Neural cell (in vitro differentiated cells): ENCODE data around the gene FAM174C. TPM values are rescaled to one million over a fixed set of nuclear protein-coding genes. Genes with fewer than 3 reads are reported as not detected.

Experiments
- H2AFZ ChIP-seq: fragments of 200-600, 300-800 bp; sonication (generic), shearing (Covaris generic); 2 replicates; pipeline ENCODE4 v1.6.0; 2014; ENCODE audit warnings: low read depth, mild to moderate bottlenecking, antibody characterized with exemption, low read length, moderate library complexity
- H3F3A ChIP-seq: fragments of 200-600 bp; shearing (Covaris generic); 2 replicates; pipeline ENCODE4 v1.6.1; 2016; ENCODE audit warnings: mild to moderate bottlenecking, moderate library complexity, mixed read lengths, antibody characterized with exemption, low read length; ENCODE audit not compliant: insufficient read depth, poor library complexity, severe bottlenecking
- H3K27ac ChIP-seq: fragments of 200-600, 300-800 bp; sonication (generic), shearing (Covaris generic); 2 replicates; pipeline ENCODE4 v1.5.1; 2014; ENCODE audit warnings: mild to moderate bottlenecking, low read length, moderate library complexity
- H3K27me3 ChIP-seq: fragments of 300-800, 200-600 bp; sonication (generic), shearing (Covaris generic); 2 replicates; pipeline ENCODE4 v1.6.0; 2014; ENCODE audit warnings: mild to moderate bottlenecking, low read depth, low read length, moderate library complexity; ENCODE audit not compliant: insufficient read depth
- H3K36me3 ChIP-seq: fragments of 300-800, 200-600 bp; sonication (generic), shearing (Covaris generic); 2 replicates; pipeline ENCODE4 v1.5.1; 2014; ENCODE audit warnings: mild to moderate bottlenecking, antibody characterized with exemption, low read length, moderate library complexity; ENCODE audit not compliant: insufficient read depth
- H3K4me2 ChIP-seq: fragments of 300-800, 200-600 bp; sonication (generic), shearing (Covaris generic); 2 replicates; pipeline ENCODE4 v1.6.0; 2014; ENCODE audit warnings: mild to moderate bottlenecking, low read length
- H3K4me3 ChIP-seq: fragments of 300-800, 200-600 bp; sonication (generic), shearing (Covaris generic); 2 replicates; pipeline ENCODE4 v1.5.1; 2014; ENCODE audit warnings: mild to moderate bottlenecking, low read length, moderate library complexity
- H3K79me2 ChIP-seq: fragments of 200-600 bp; shearing (Covaris generic); replicated peaks from 2 replicates; pipeline ENCODE4 v1.6.0; 2014; ENCODE audit warnings: mild to moderate bottlenecking, low read length, moderate library complexity; ENCODE audit not compliant: insufficient read depth
- H3K9ac ChIP-seq: fragments of 300-800, 200-600 bp; sonication (generic), shearing (Covaris generic); 2 replicates; pipeline ENCODE4 v1.6.1; 2016; ENCODE audit warnings: mild to moderate bottlenecking, low read length, mixed read lengths
- H3K9me2 ChIP-seq: fragments of 200-600 bp; shearing (Covaris generic); 2 replicates; pipeline ENCODE4 v1.6.1; 2016; ENCODE audit warnings: mild to moderate bottlenecking, low read length, mixed read lengths; ENCODE audit not compliant: insufficient read depth
- H3K9me3 ChIP-seq: fragments of 200-600, 300-800 bp; sonication (generic), shearing (Covaris generic); 2 replicates; pipeline ENCODE4 v1.6.1; 2016; ENCODE audit warnings: mild to moderate bottlenecking, mixed run types, low read length, moderate library complexity, mixed read lengths
- H4K20me1 ChIP-seq: fragments of 200-600 bp; shearing (Covaris generic); 2 replicates; pipeline ENCODE4 v1.6.1; 2016; ENCODE audit warnings: mild to moderate bottlenecking, mixed run types; ENCODE audit not compliant: insufficient read depth
- CTCF ChIP-seq: fragments of 450-650 bp; IDR thresholded peaks from 2 replicates; pipeline ENCODE4 v1.5.1; 2014; ENCODE audit warnings: antibody characterized with exemption, mild to moderate bottlenecking, moderate library complexity; ENCODE audit not compliant: poor library complexity, severe bottlenecking
- EP300 ChIP-seq: fragments of 450-650 bp; conservative IDR thresholded peaks from 2 replicates; pipeline ENCODE4 v1.6.1; 2014; ENCODE audit warnings: antibody characterized with exemption, mild to moderate bottlenecking, moderate library complexity; ENCODE audit not compliant: poor library complexity, severe bottlenecking
- EZH2 ChIP-seq: fragments of 200-600, 300-800 bp; shearing (Covaris generic), sonication (generic); IDR thresholded peaks from 2 replicates; pipeline ENCODE4 v1.6.1; 2014; ENCODE audit warnings: antibody characterized with exemption, low read length, borderline replicate concordance, mild to moderate bottlenecking; ENCODE audit not compliant: insufficient read depth, poor library complexity, severe bottlenecking
- MXI1 ChIP-seq: fragments of 450-650 bp; conservative IDR thresholded peaks from 2 replicates; pipeline ENCODE4 v1.6.1; 2014; ENCODE audit warnings: antibody characterized with exemption, mild to moderate bottlenecking; ENCODE audit not compliant: poor library complexity, severe bottlenecking
- POLR2AphosphoS5 ChIP-seq: IDR thresholded peaks from 2 replicates; pipeline ENCODE4 v1.6.1; 2012
- RAD21 ChIP-seq: fragments of 450-650 bp; conservative IDR thresholded peaks from 2 replicates; pipeline ENCODE4 v1.6.1; 2014; ENCODE audit warnings: antibody characterized with exemption, mild to moderate bottlenecking, moderate library complexity
- SMC3 ChIP-seq: fragments of 450-650 bp; conservative IDR thresholded peaks from 2 replicates; pipeline ENCODE4 v1.6.1; 2014; ENCODE audit warnings: antibody characterized with exemption, mild to moderate bottlenecking, moderate library complexity; ENCODE audit not compliant: poor library complexity
- TAF1 ChIP-seq: IDR thresholded peaks from 2 replicates; pipeline ENCODE4 v1.6.1; 2012; ENCODE audit warnings: low read depth
- polyA plus RNA-seq: library from polyadenylated mRNA; depleted of rRNA; stranded (reverse); fragments of >200 nt; gene quantifications from 2 replicates; pipeline ENCODE4 v1.2.3, GENCODE V29; 2014
- TF ChIP-seq, protein P1 (sequence below): IDR thresholded peaks from 2 replicates; pipeline ENCODE4 v1.6.1; 2012; ENCODE audit warnings: borderline replicate concordance

FAM174C gene
- polyA plus RNA-seq, 1 donor from 2014 or later: 28.4 TPM

GRCh38 chr19:1308718-1309117, 33.4 kb downstream of the FAM174C start:
- no peaks in the 10 kb centered on the region for H3K9me3 ChIP-seq
- no peaks in the 10 kb centered on the region for H3F3A ChIP-seq
- H4K20me1 ChIP-seq: no peaks in the 10 kb centered on the region
- no peaks in the 10 kb centered on the region for H3K9me2 ChIP-seq
- H3K36me3 ChIP-seq: no peaks in the 10 kb centered on the region
- H3K27ac ChIP-seq: no peak overlapping the region
- no peak overlapping the region for H3K9ac ChIP-seq
- no peak overlapping the region for H3K4me3 ChIP-seq
- H3K79me2 ChIP-seq: no peaks in the 10 kb centered on the region
- no peak overlapping the region for H3K4me2 ChIP-seq
- no peaks in the 10 kb centered on the region for H3K27me3 ChIP-seq
- TF ChIP-seq SMC3 (no peak), TAF1 (no peak), EZH2 (no peak), RAD21 (no peak), MXI1 (no peak), POLR2AphosphoS5 (no peak), EP300 (no peak), CTCF (no peak)
- TF ChIP-seq, protein P1, sequence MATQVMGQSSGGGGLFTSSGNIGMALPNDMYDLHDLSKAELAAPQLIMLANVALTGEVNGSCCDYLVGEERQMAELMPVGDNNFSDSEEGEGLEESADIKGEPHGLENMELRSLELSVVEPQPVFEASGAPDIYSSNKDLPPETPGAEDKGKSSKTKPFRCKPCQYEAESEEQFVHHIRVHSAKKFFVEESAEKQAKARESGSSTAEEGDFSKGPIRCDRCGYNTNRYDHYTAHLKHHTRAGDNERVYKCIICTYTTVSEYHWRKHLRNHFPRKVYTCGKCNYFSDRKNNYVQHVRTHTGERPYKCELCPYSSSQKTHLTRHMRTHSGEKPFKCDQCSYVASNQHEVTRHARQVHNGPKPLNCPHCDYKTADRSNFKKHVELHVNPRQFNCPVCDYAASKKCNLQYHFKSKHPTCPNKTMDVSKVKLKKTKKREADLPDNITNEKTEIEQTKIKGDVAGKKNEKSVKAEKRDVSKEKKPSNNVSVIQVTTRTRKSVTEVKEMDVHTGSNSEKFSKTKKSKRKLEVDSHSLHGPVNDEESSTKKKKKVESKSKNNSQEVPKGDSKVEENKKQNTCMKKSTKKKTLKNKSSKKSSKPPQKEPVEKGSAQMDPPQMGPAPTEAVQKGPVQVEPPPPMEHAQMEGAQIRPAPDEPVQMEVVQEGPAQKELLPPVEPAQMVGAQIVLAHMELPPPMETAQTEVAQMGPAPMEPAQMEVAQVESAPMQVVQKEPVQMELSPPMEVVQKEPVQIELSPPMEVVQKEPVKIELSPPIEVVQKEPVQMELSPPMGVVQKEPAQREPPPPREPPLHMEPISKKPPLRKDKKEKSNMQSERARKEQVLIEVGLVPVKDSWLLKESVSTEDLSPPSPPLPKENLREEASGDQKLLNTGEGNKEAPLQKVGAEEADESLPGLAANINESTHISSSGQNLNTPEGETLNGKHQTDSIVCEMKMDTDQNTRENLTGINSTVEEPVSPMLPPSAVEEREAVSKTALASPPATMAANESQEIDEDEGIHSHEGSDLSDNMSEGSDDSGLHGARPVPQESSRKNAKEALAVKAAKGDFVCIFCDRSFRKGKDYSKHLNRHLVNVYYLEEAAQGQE: no peak
- no peak overlapping the region for H2AFZ ChIP-seq

DNA sequence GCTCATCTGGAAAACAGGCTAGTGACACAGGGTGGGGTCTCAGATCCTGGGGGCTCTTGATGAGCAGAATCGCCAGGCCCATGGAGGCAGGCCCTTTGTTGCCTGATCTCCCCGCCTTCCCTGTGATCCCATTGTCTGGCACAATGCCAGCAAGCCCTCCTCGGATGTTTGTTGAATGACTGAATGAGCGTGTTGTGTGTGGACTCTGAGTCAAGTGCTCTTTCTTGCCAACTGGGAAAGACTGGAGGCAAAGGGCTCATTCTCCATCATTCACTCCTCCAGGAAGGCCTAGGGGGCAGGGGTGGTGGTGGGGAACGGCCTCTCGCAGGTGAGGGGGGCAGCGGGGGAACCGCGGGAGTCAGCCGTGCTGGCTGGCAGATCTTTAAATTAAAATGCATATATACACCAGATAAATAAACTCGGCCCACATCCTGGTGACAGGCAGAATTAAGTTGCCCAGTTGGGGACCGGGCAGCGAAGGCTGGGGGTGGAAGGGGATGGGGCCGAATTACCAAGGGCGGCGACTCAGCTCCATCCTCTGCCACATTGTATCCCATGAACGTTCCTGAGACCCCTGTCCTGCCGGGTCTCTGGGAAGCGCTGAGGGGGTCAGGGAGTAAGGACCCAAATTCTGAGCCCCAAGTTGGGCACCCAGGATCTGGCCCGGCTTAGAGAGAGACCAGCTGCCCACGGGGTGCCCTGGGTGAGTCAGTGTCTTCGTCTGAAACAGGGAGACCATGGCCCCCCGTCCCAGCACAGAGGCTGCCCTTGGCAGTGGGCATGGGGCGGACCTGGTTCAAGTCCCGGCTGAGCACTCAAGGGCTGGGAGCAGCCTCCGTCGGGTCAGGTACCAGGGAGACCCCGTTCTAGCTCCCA, 34.9 kb downstream of the FAM174C start:
- no peaks in the 10 kb centered on the region for H3K9me2 ChIP-seq
- H3K9me3 ChIP-seq: no peaks in the 10 kb centered on the region
- no peak overlapping the region for H3K27ac ChIP-seq
- H3K4me2 ChIP-seq: no peak overlapping the region
- TF ChIP-seq POLR2AphosphoS5: no peak
- TF ChIP-seq TAF1: no peak
- no peak for TF ChIP-seq MXI1
- no peak for TF ChIP-seq EP300
- no peak for TF ChIP-seq CTCF
- no peak for TF ChIP-seq EZH2
- TF ChIP-seq SMC3: no peak
- TF ChIP-seq RAD21: no peak
- TF ChIP-seq, protein P1: no peak
- H3K79me2 ChIP-seq: no peaks in the 10 kb centered on the region
- no peaks in the 10 kb centered on the region for H3K27me3 ChIP-seq
- no peaks in the 10 kb centered on the region for H4K20me1 ChIP-seq
- no peaks in the 10 kb centered on the region for H3K36me3 ChIP-seq
- H3F3A ChIP-seq: no peaks in the 10 kb centered on the region
- no peak overlapping the region for H3K9ac ChIP-seq
- H2AFZ ChIP-seq: no peak overlapping the region
- no peak overlapping the region for H3K4me3 ChIP-seq
